HepG2 (cell line): ENCODE measurements around the gene TSPAN31. TPM values are rescaled to one million over a fixed set of nuclear protein-coding genes. Genes with fewer than 3 reads are reported as not detected.

Experiments
- ARHGAP35 ChIP-seq: sonication (generic); formaldehyde crosslinking; IDR thresholded peaks from 2 replicates; pipeline ENCODE4 v1.9.0; 2022; ENCODE audit warnings: mild to moderate bottlenecking, inconsistent platforms, moderate library complexity, missing genetic modification reagents, borderline replicate concordance
- ETV5 ChIP-seq: IDR thresholded peaks from 2 replicates; pipeline ENCODE4 v1.6.1; 2018; ENCODE audit warnings: missing biosample characterization, missing genetic modification reagents, inconsistent platforms, borderline replicate concordance
- LCORL ChIP-seq, 2 experiments: fragments of 450-650 bp in 1 of 2; sonication (generic) in 1 of 2; formaldehyde crosslinking in 1 of 2; IDR thresholded peaks; 2 replicates each; pipeline versions ENCODE4 v1.5.0 to v1.6.1; 2017 to 2020; ENCODE audit warnings: antibody characterized with exemption in 1 of 2, missing genetic modification reagents in 1 of 2
- PPARG ChIP-seq: conservative IDR thresholded peaks from 2 replicates; pipeline ENCODE4 v1.6.1; 2016; ENCODE audit warnings: missing biosample characterization, missing genetic modification reagents
- RFX5 ChIP-seq: IDR thresholded peaks from 2 replicates; pipeline ENCODE4 v1.6.1; 2011; ENCODE audit warnings: low read depth, low read length, improper control_type of control experiment
- STAG1 ChIP-seq: sonication (generic); formaldehyde crosslinking; IDR thresholded peaks from 2 replicates; pipeline ENCODE4 v1.4.0; 2020; ENCODE audit warnings: missing genetic modification reagents
- ZNF10 ChIP-seq: sonication (generic); formaldehyde crosslinking; IDR thresholded peaks from 2 replicates; pipeline ENCODE4 v1.4.0; 2020; ENCODE audit warnings: mild to moderate bottlenecking, low read depth, missing genetic modification reagents, borderline replicate concordance
- ZNF282 ChIP-seq: fragments of 450-650 bp; IDR thresholded peaks from 2 replicates; pipeline ENCODE4 v1.6.1; 2018; ENCODE audit not compliant: partially characterized antibody
- ZNF780A ChIP-seq: sonication (generic); formaldehyde crosslinking; IDR thresholded peaks from 2 replicates; pipeline ENCODE4 v1.8.0; 2022; ENCODE audit warnings: mild to moderate bottlenecking, missing genetic modification reagents, moderate library complexity
- polyA plus RNA-seq, 8 experiments: library from polyadenylated mRNA; depleted of rRNA in 3 of 8; stranded (reverse) in 7 of 8; unstranded in 1 of 8; fragments of >200 nt; fragmentation: Illumina TruSeq in 4 of 8; extraction: Trizol in 4 of 8; gene quantifications; 2 replicates each; pipeline versions ENCODE4 v1.2.1 to v1.2.3, GENCODE V29; 2011 to 2016; ENCODE audit warnings: low read depth in 4 of 8, missing spikeins in 1 of 8, mixed read lengths in 1 of 8; ENCODE audit not compliant: insufficient read depth in 1 of 8
- total RNA-seq, 5 experiments: library from RNA; depleted of rRNA; stranded (reverse); fragments of >200 nt; fragmentation: Illumina TruSeq; extraction: Trizol; gene quantifications; 2 replicates each; pipeline ENCODE4 v1.2.3, GENCODE V29; 2016; ENCODE audit warnings: low read depth in 1 of 5
- TF ChIP-seq, protein P1 (sequence below), 2 experiments: sonication (generic) in 1 of 2; formaldehyde crosslinking in 1 of 2; IDR thresholded peaks; 2 replicates each; pipeline versions ENCODE4 v1.4.0 to v1.6.1; 2016 to 2020; ENCODE audit warnings: borderline replicate concordance in 1 of 2, low read depth in 1 of 2, mild to moderate bottlenecking in 1 of 2, missing genetic modification reagents in 1 of 2
- TF ChIP-seq, protein P2 (sequence below), 2 experiments: sonication (generic) in 1 of 2; formaldehyde crosslinking in 1 of 2; IDR thresholded peaks; 2 replicates each; pipeline versions ENCODE4 v1.6.1 to v1.9.0; 2014 to 2022; ENCODE audit warnings: antibody characterized with exemption in 1 of 2, borderline replicate concordance in 1 of 2, inconsistent platforms in 1 of 2, low read depth in 1 of 2, missing genetic modification reagents in 1 of 2
- TF ChIP-seq, protein P3 (sequence below): sonication (generic); formaldehyde crosslinking; IDR thresholded peaks from 2 replicates; pipeline ENCODE4 v1.4.0; 2020; ENCODE audit warnings: missing genetic modification reagents, mild to moderate bottlenecking, borderline replicate concordance

The TSPAN31 gene
- total and polyA plus RNA-seq, 2 of the 13 experiments (the other 11 are each of a cell fraction or from before 2014, with no cell fraction given) = 10.4 to 24.6 TPM

DNA sequence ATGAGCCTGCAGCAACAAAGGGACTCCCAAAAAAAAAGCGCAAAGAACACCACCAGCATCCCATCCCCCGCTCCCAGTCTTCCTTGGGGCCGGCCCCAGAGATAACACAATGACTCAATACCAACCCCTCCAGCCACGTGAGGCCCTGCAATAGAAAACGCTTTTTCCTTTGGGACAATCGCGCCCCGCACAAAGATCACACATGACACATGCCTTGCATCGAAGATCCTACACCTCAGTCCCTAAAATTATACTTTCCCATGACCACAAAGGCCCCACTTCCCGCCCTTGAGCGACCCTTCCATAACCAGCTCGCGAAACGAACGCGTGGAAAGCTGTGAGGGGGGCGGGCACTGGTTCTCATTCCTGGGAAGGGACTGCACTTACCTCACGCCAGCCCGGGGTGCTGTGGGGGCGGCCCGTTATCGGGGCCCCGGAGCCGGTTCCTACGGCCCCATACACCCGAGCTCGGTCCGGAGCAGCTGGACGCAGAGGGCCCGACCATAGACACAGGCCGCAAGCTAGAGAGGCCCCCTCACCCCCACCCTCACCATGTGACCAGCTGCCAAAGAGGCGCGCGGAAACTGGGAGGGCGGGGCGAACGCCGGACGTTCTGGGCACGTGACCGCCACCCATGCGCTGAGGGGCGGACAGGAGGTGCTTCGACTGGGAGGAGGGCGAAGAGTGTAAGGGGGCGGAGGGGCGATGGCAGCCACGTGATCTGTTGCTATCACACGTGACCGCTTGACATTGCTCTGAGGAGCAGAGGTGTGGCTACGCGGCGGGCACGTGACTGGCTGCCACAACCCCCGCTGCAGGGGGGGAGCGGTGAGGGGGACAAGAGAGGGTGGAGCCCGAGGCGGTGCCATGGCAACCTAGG, 7.2 kb downstream of the TSPAN31 start, which contains the start of gene CDK4 (continued):
- TF ChIP-seq, protein P1, sequence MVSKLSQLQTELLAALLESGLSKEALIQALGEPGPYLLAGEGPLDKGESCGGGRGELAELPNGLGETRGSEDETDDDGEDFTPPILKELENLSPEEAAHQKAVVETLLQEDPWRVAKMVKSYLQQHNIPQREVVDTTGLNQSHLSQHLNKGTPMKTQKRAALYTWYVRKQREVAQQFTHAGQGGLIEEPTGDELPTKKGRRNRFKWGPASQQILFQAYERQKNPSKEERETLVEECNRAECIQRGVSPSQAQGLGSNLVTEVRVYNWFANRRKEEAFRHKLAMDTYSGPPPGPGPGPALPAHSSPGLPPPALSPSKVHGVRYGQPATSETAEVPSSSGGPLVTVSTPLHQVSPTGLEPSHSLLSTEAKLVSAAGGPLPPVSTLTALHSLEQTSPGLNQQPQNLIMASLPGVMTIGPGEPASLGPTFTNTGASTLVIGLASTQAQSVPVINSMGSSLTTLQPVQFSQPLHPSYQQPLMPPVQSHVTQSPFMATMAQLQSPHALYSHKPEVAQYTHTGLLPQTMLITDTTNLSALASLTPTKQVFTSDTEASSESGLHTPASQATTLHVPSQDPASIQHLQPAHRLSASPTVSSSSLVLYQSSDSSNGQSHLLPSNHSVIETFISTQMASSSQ (IDR thresholded peaks at IDR 0.05; ENCODE audit: low read depth) = no peak
- TF ChIP-seq, protein P1 (CRISPR knock-in tag; IDR thresholded peaks at IDR 0.05; ENCODE audit: borderline replicate concordance) = peak; percentile 83; the same call in 1 of the 2 replicates
- no peak for TF ChIP-seq ZNF10 (CRISPR knock-in tag)
- TF ChIP-seq RFX5 = peak; percentile 94
- TF ChIP-seq ZNF282 = no peak
- TF ChIP-seq, protein P2, sequence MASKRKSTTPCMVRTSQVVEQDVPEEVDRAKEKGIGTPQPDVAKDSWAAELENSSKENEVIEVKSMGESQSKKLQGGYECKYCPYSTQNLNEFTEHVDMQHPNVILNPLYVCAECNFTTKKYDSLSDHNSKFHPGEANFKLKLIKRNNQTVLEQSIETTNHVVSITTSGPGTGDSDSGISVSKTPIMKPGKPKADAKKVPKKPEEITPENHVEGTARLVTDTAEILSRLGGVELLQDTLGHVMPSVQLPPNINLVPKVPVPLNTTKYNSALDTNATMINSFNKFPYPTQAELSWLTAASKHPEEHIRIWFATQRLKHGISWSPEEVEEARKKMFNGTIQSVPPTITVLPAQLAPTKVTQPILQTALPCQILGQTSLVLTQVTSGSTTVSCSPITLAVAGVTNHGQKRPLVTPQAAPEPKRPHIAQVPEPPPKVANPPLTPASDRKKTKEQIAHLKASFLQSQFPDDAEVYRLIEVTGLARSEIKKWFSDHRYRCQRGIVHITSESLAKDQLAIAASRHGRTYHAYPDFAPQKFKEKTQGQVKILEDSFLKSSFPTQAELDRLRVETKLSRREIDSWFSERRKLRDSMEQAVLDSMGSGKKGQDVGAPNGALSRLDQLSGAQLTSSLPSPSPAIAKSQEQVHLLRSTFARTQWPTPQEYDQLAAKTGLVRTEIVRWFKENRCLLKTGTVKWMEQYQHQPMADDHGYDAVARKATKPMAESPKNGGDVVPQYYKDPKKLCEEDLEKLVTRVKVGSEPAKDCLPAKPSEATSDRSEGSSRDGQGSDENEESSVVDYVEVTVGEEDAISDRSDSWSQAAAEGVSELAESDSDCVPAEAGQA (IDR thresholded peaks at IDR 0.05; ENCODE audit: low read depth) = 0 out of 2 replicates have a peak, but pooled peaks have one; percentile 31
- TF ChIP-seq, protein P2 (CRISPR knock-in tag; IDR thresholded peaks at IDR 0.05; ENCODE audit: borderline replicate concordance) = no peak; the same call in 1 of the 2 replicates
- 0 out of 2 replicates have a peak, but pooled peaks have one; percentile 23 for TF ChIP-seq PPARG
- TF ChIP-seq ZNF780A (CRISPR knock-in tag) = peak; percentile 60; the same call in 1 of the 2 replicates
- TF ChIP-seq, protein P3, sequence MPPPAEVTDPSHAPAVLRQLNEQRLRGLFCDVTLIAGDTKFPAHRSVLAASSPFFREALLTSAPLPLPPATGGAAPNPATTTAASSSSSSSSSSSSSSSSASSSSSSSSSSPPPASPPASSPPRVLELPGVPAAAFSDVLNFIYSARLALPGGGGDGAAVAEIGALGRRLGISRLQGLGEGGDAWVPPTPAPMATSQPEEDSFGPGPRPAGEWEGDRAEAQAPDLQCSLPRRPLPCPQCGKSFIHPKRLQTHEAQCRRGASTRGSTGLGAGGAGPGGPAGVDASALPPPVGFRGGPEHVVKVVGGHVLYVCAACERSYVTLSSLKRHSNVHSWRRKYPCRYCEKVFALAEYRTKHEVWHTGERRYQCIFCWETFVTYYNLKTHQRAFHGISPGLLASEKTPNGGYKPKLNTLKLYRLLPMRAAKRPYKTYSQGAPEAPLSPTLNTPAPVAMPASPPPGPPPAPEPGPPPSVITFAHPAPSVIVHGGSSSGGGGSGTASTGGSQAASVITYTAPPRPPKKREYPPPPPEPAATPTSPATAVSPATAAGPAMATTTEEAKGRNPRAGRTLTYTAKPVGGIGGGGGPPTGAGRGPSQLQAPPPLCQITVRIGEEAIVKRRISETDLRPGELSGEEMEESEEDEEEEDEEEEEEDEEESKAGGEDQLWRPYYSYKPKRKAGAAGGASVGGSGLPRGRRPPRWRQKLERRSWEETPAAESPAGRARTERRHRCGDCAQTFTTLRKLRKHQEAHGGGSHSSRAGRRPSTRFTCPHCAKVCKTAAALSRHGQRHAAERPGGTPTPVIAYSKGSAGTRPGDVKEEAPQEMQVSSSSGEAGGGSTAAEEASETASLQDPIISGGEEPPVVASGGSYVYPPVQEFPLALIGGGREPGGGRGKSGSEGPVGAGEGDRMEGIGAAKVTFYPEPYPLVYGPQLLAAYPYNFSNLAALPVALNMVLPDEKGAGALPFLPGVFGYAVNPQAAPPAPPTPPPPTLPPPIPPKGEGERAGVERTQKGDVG = no peak
- TF ChIP-seq STAG1 (CRISPR knock-in tag) = no peak
- peak; percentile 81; the same call in 1 of the 2 replicates for TF ChIP-seq ARHGAP35 (CRISPR knock-in tag)
- peak; percentile 70; the same call in 1 of the 2 replicates for TF ChIP-seq ETV5
- no peak for TF ChIP-seq LCORL (IDR thresholded peaks at IDR 0.05)
- TF ChIP-seq LCORL (CRISPR knock-in tag; IDR thresholded peaks at IDR 0.05) = peak; percentile 80
